Right lobe of liver (tissue), 6 donors: ENCODE data around the gene UNC79. TPM values are rescaled to one million over a fixed set of nuclear protein-coding genes. Genes with fewer than 3 reads are reported as not detected.

ENCODE experiments used
- ATAC-seq, 4 donors: fragments of 200-7000 bp; cut with Tn5 transposase; one replicate each; pipeline ENCODE4 v1.9.1; 2020; ENCODE audit warnings: mild to moderate bottlenecking in 4 of 4, moderate library complexity in 4 of 4
- DNase-seq, 3 donors: peaks; one replicate each; pipeline ENCODE4 v3.0.0-alpha.2; 2020
- H3K27ac ChIP-seq, 3 donors: fragments of 200-600 bp; one replicate each; pipeline ENCODE4 v1.8.0; 2022
- H3K27me3 ChIP-seq, 2 donors: fragments of 200-600 bp; one replicate each; pipeline ENCODE4 v1.8.0; 2022
- H3K36me3 ChIP-seq, 4 donors: fragments of 200-600 bp; sonication (generic) in 1 of 4; one replicate each; pipeline versions ENCODE4 v1.5.1 to v1.8.0; 2017 to 2022; ENCODE audit warnings: control low read depth in 1 of 4
- H3K4me1 ChIP-seq, 4 donors: fragments of 200-600 bp; sonication (generic) in 1 of 4; one replicate each; pipeline versions ENCODE4 v1.5.1 to v1.8.0; 2017 to 2022; ENCODE audit warnings: control low read depth in 1 of 4
- H3K4me3 ChIP-seq, 3 donors: fragments of 200-600 bp; one replicate each; pipeline ENCODE4 v1.8.0; 2022
- H3K9me3 ChIP-seq, 4 donors: fragments of 200-600 bp; sonication (generic) in 1 of 4; one replicate each; pipeline versions ENCODE4 v1.5.1 to v1.8.0; 2017 to 2022; ENCODE audit warnings: control low read depth in 1 of 4
- CTCF ChIP-seq, 4 donors: fragments of 200-600 bp in 3 of 4; fragments of 450-650 bp in 1 of 4; IDR thresholded peaks; one replicate each; pipeline versions ENCODE4 v1.5.1 to v1.8.0; 2016 to 2022; ENCODE audit warnings: antibody characterized with exemption in 4 of 4, mild to moderate bottlenecking in 2 of 4
- POLR2A ChIP-seq: fragments of 450-650 bp; IDR thresholded peaks from one replicate; pipeline ENCODE4 v1.6.1; 2017; ENCODE audit warnings: antibody characterized with exemption, mild to moderate bottlenecking
- WGBS: methylation state at CpG from one replicate; pipeline ENCODE4 v1.1.6; 2018; ENCODE audit warnings: low coverage, low lambda C conversion rate; ENCODE audit not compliant: insufficient coverage; ENCODE audit errors: missing lambda C conversion rate; 5-methylcytosine and 5-hydroxymethylcytosine counted together
- intact Hi-C, 2 donors: fragments of 100-400 bp; cut with DNase I; formaldehyde crosslinking; loops; one replicate each; pipeline versions ENCODE4 v1.11.2 to v1.14.1; 2022
- total RNA-seq, 6 experiments: library from RNA; depleted of rRNA in 2 of 6; stranded (reverse); fragments of >200 nt in 2 of 6; fragmentation: NEBNext Ultra II Directional in 3 of 6; extraction: Animal tissue kit (Norgen Biotek cat#: 25700) in 3 of 6; gene quantifications; one replicate each; pipeline versions ENCODE4 v1.1.0 to v1.2.4, GENCODE V29; 2016 to 2023
- donor health status: DM: no; HTN: yes; CAD: no.
- donor health status: DM: no; HTN: no; CAD: no.
- donor health status: DM: no; HTN: no; CAD: no.
- donor health status: DM: no; HTN: yes; CAD: no.
- donor health status: DM: no; HTN: yes; CAD: no.

The UNC79 gene
- total RNA-seq, 6 experiments from 2014 or later = 0.04 to 0.10 (median 0.07) TPM; not detected in 2

- 33% methylated on average over 3 of the region's 3 CpGs for WGBS
- H3K27me3 ChIP-seq = no peaks in the 10 kb centered on the region
- DNase-seq (no peak), ATAC-seq (no peak)
- H3K4me1 ChIP-seq = no peaks in the 10 kb centered on the region
- no peak overlapping the region for H3K27ac ChIP-seq
- TF ChIP-seq POLR2A = no peak
- TF ChIP-seq CTCF (IDR thresholded peaks at IDR 0.05) = no peak
- H3K4me3 ChIP-seq = no peak overlapping the region
- no peaks in the 10 kb centered on the region for H3K9me3 ChIP-seq
- no peaks in the 10 kb centered on the region for H3K36me3 ChIP-seq
- intact Hi-C loops = no loop called here
Observed at GRCh38 chr14:93587330-93587729, 156.6 kb downstream of the UNC79 start.

GRCh38 chr14:93591506-93591905, 160.8 kb downstream of the UNC79 start:
- no peak for DNase-seq
- intact Hi-C loops = no loop called here
- WGBS = 58% methylated on average over 7 of the region's 10 CpGs
- no peaks in the 10 kb centered on the region for H3K36me3 ChIP-seq
- H3K4me3 ChIP-seq = no peak overlapping the region
- H3K27me3 ChIP-seq = no peaks in the 10 kb centered on the region
- H3K27ac ChIP-seq = no peak overlapping the region
- H3K4me1 ChIP-seq = no peaks in the 10 kb centered on the region
- no peaks in the 10 kb centered on the region for H3K9me3 ChIP-seq
- no peak for TF ChIP-seq CTCF (IDR thresholded peaks at IDR 0.05)
- TF ChIP-seq POLR2A = no peak
- no peak for ATAC-seq

- Histone ChIP-seq H3K36me3 (no peaks in the 10 kb centered on the region), H3K27ac (no peak overlapping the region), H3K4me1 (no peaks in the 10 kb centered on the region), H3K27me3 (no peaks in the 10 kb centered on the region), H3K4me3 (no peak overlapping the region), H3K9me3 (no peaks in the 10 kb centered on the region)
- DNase-seq = no peak
- no peak for ATAC-seq
- no peak for TF ChIP-seq CTCF (IDR thresholded peaks at IDR 0.05)
- TF ChIP-seq POLR2A = no peak
- 36% methylated on average over 3 of the region's 3 CpGs for WGBS
- intact Hi-C loops = no loop called here
Observed at GRCh38 chr14:93592786-93593185, 162.0 kb downstream of the UNC79 start.

- H3K4me3 ChIP-seq = no peak overlapping the region
- no peak for ATAC-seq
- intact Hi-C loops = no loop called here
Observed at GRCh38 chr14:93606091-93606490, 175.4 kb downstream of the UNC79 start.

More at GRCh38 chr14:93606091-93606490, 175.4 kb downstream of the UNC79 start:
- no peaks in the 10 kb centered on the region for H3K4me1 ChIP-seq
- no peaks in the 10 kb centered on the region for H3K9me3 ChIP-seq
- no peak for DNase-seq
- no peaks in the 10 kb centered on the region for H3K27me3 ChIP-seq
- TF ChIP-seq POLR2A = no peak
- no peak for TF ChIP-seq CTCF (IDR thresholded peaks at IDR 0.05)
- H3K36me3 ChIP-seq = no peaks in the 10 kb centered on the region
- no peak overlapping the region for H3K27ac ChIP-seq
